Measurements from ENCODE around the gene NFIA. TPM values are rescaled to one million over a fixed set of nuclear protein-coding genes. Genes with fewer than 3 reads are reported as not detected.

NFIA gene
- total and polyA plus RNA-seq, 5 experiments from 2014 or later = 6.3 to 7.8 (median 7.4) TPM

GRCh38 chr1:61156576-61157467 lies 74.5 kb downstream of the NFIA start:
- Mint-ChIP-seq H3K4me3 (peak overlapping the region in 4 of 10 donors; percentile 1 to 42 (median 36)), H3K27ac (peak overlapping the region in 2 of 10 donors; percentile 14 to 17)

DNA sequence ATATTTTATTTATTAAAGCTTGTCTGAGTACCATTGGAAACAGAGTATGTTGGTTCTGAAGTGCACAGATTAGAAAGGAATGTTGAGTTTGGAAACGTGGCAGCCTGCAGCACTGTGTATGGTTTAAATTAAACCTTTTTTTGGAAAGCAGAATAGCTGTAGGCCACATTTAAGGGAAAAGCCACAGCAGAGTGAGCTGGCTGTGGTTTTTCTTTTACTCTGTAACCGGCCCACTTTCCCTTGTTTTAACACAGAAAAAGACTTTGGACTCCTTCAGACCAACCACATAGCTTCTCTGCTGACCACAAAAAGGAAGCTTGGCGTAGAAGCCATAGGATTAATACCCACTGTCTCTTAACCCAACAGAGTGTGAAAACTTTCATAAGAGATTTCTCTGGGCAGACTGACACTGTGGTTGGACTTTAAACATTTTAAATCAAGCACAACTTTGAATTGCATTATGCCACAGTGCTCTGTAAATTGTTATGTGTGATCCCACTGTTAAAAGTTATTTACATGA lies 75.2 kb downstream of the NFIA start:
- peak overlapping the region in 1 of 10 donors; percentile 14 for H3K27ac Mint-ChIP-seq
- peaks cover 5 to 25% (median 23%) of the 10 kb centered on the region in 4 donors for H3K4me1 Mint-ChIP-seq
- peak in 1 of 2 donors; percentile 40 for ATAC-seq
- DNase-seq = peak in 1 of 10 donors; percentile 2
- no peaks in the 10 kb centered on the region for H3K9me3 Mint-ChIP-seq
- H3K4me3 Mint-ChIP-seq = peak overlapping the region in 3 of 10 donors; percentile 1 to 42 (median 36)
- peaks cover 0 to 2% (median 0%) of the 10 kb centered on the region in 5 donors for H3K27me3 Mint-ChIP-seq
- H3K36me3 Mint-ChIP-seq = peaks cover 0 to 11% (median 8%) of the 10 kb centered on the region in 3 donors
- POLR2A ChIA-PET = no interaction called here

More at GRCh38 chr1:61156576-61157467, 74.5 kb downstream of the NFIA start:
- POLR2A ChIA-PET = interaction anchor here (0.6 kb wide), 1 partner anchor 72 kb away, joined by 4 read pairs; no protein-coding TSS in a partner anchor
- peaks cover 0 to 2% (median 0%) of the 10 kb centered on the region in 5 donors for H3K27me3 Mint-ChIP-seq
- peaks cover 5 to 25% (median 23%) of the 10 kb centered on the region in 4 donors for H3K4me1 Mint-ChIP-seq
- peaks cover 0 to 11% (median 8%) of the 10 kb centered on the region in 3 donors for H3K36me3 Mint-ChIP-seq
- DNase-seq (no peak), ATAC-seq (no peak)
- H3K9me3 Mint-ChIP-seq = no peaks in the 10 kb centered on the region

GRCh38 chr1:61158591-61158990 lies 76.2 kb downstream of the NFIA start:
- POLR2A ChIA-PET = no interaction called here

GRCh38 chr1:61160526-61160925 lies 78.2 kb downstream of the NFIA start:
- Mint-ChIP-seq H3K27me3 (peaks cover 0 to 3% (median 0%) of the 10 kb centered on the region in 5 donors), H3K4me3 (no peak overlapping the region), H3K36me3 (peaks cover 0 to 11% (median 8%) of the 10 kb centered on the region in 3 donors), H3K27ac (no peak overlapping the region), H3K9me3 (no peaks in the 10 kb centered on the region), H3K4me1 (peaks cover 5 to 25% (median 23%) of the 10 kb centered on the region in 4 donors)
- POLR2A ChIA-PET = no interaction called here
- ATAC-seq = no peak
- DNase-seq = no peak

More at GRCh38 chr1:61158591-61158990, 76.2 kb downstream of the NFIA start:
- Mint-ChIP-seq H3K4me3 (no peak overlapping the region), H3K27me3 (peaks cover 0 to 2% (median 0%) of the 10 kb centered on the region in 5 donors), H3K27ac (no peak overlapping the region), H3K4me1 (peaks cover 5 to 25% (median 23%) of the 10 kb centered on the region in 4 donors), H3K36me3 (peaks cover 0 to 11% (median 8%) of the 10 kb centered on the region in 3 donors), H3K9me3 (no peaks in the 10 kb centered on the region)
- ATAC-seq = no peak
- DNase-seq = no peak

DNA sequence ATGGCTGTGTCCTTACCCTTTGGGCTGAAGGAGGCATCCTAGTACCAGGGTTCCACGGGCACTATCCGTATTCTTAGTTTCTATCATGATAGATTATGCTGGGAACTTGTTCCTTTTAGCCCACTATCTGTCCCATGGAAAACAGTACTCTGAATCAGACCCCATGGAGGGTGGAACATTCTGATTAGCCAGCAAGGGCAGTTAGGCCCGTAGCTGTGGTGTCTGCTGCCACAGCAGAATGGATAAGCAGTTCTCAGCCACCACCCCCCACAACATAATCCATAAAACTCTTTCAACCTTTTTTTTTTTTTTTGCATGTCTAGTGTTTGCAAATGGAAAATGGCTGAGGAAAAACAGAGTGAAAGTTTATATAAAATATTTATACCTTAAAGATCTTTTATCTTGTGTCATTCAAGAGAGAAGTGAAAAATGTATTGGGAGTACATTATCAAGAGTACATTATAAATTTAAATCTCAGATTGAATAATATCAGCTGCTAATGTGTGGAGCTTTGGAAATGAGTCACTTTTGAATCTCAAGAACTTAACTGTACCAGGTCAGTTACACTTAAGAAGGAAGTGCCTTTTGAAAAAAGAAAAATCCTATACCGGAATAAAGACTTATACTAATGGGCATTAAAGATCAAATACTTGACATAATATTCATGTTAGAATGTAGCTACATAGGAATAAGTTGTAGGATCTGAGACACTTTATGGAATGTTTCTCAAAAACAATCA lies 80.3 kb downstream of the NFIA start:
- H3K4me1 Mint-ChIP-seq = peaks cover 1 to 12% (median 11%) of the 10 kb centered on the region in 4 donors
- H3K36me3 Mint-ChIP-seq = peaks cover 0 to 11% (median 8%) of the 10 kb centered on the region in 3 donors
- no peak for ATAC-seq
- DNase-seq = no peak
- no peaks in the 10 kb centered on the region for H3K9me3 Mint-ChIP-seq
- peaks cover 0 to 2% (median 0%) of the 10 kb centered on the region in 5 donors for H3K27me3 Mint-ChIP-seq
- no peak overlapping the region for H3K27ac Mint-ChIP-seq
- POLR2A ChIA-PET = no interaction called here
- no peak overlapping the region for H3K4me3 Mint-ChIP-seq

GRCh38 chr1:61163355-61163754 lies 81.0 kb downstream of the NFIA start:
- H3K9me3 Mint-ChIP-seq = no peaks in the 10 kb centered on the region
- H3K27ac Mint-ChIP-seq = no peak overlapping the region
- H3K27me3 Mint-ChIP-seq = peaks cover 0 to 2% (median 0%) of the 10 kb centered on the region in 5 donors
- H3K36me3 Mint-ChIP-seq = peaks cover 0 to 11% (median 8%) of the 10 kb centered on the region in 3 donors
- POLR2A ChIA-PET = no interaction called here
- H3K4me3 Mint-ChIP-seq = no peak overlapping the region
- no peak for DNase-seq
- ATAC-seq = no peak
- H3K4me1 Mint-ChIP-seq = peaks cover 0 to 6% (median 6%) of the 10 kb centered on the region in 4 donors

- no peaks in the 10 kb centered on the region for H3K9me3 Mint-ChIP-seq
- no peak for ATAC-seq
- no peak overlapping the region for H3K27ac Mint-ChIP-seq
- no peak for DNase-seq
- POLR2A ChIA-PET = no interaction called here
- H3K4me3 Mint-ChIP-seq = no peak overlapping the region
- H3K27me3 Mint-ChIP-seq = peaks cover 0 to 4% (median 0%) of the 10 kb centered on the region in 5 donors
- H3K4me1 Mint-ChIP-seq = no peaks in the 10 kb centered on the region
- H3K36me3 Mint-ChIP-seq = peaks cover 0 to 9% (median 6%) of the 10 kb centered on the region in 3 donors
These were observed 83.0 kb downstream of the NFIA start for GRCh38 chr1:61165402-61165801.

- no peaks in the 10 kb centered on the region for H3K36me3 Mint-ChIP-seq
- H3K9me3 Mint-ChIP-seq = no peaks in the 10 kb centered on the region
- DNase-seq = no peak
- H3K27me3 Mint-ChIP-seq = peaks cover 0 to 5% (median 0%) of the 10 kb centered on the region in 5 donors
- no peaks in the 10 kb centered on the region for H3K4me1 Mint-ChIP-seq
- no peak overlapping the region for H3K4me3 Mint-ChIP-seq
- ATAC-seq = no peak
- POLR2A ChIA-PET = no interaction called here
- no peak overlapping the region for H3K27ac Mint-ChIP-seq
These were observed 84.9 kb downstream of the NFIA start for GRCh38 chr1:61167309-61167708.

DNA sequence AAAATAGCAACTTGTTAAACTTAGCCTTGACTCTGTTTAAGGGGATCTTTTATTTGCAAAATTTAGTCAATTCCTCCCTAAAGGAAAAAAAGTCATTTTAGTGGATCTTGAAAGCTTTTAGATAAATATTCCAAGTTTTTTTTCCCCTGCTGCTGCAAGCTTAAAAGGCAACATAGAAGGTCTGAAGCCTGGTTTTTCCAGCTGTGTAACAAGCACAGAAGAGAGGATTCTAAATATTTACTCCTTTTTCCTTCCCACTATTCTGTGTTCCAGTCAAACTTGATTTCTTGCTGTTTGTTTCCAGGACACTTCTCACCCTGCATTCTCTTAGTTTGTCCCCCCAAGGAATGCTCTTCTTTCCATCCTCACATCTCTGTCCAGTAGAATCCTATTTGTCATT lies 86.7 kb downstream of the NFIA start:
- no peak overlapping the region for H3K27ac Mint-ChIP-seq
- H3K9me3 Mint-ChIP-seq = no peaks in the 10 kb centered on the region
- H3K27me3 Mint-ChIP-seq = peaks cover 0 to 5% (median 0%) of the 10 kb centered on the region in 5 donors
- H3K4me3 Mint-ChIP-seq = no peak overlapping the region
- no peak for DNase-seq
- no peaks in the 10 kb centered on the region for H3K4me1 Mint-ChIP-seq
- H3K36me3 Mint-ChIP-seq = peaks cover 0 to 2% (median 0%) of the 10 kb centered on the region in 3 donors
- POLR2A ChIA-PET = no interaction called here
- no peak for ATAC-seq

- ATAC-seq = no peak
- Mint-ChIP-seq H3K9me3 (no peaks in the 10 kb centered on the region), H3K27ac (peak overlapping the region in 1 of 10 donors; percentile 37), H3K36me3 (peaks cover 0 to 4% (median 0%) of the 10 kb centered on the region in 3 donors), H3K27me3 (peaks cover 0 to 5% (median 0%) of the 10 kb centered on the region in 5 donors), H3K4me1 (no peaks in the 10 kb centered on the region), H3K4me3 (no peak overlapping the region)
- POLR2A ChIA-PET = no interaction called here
- no peak for DNase-seq
These were observed 87.3 kb downstream of the NFIA start for GRCh38 chr1:61169634-61170033.

- no peaks in the 10 kb centered on the region for H3K9me3 Mint-ChIP-seq
- peaks cover 0 to 5% (median 2%) of the 10 kb centered on the region in 5 donors for H3K27me3 Mint-ChIP-seq
- peaks cover 0 to 1% (median under 1%) of the 10 kb centered on the region in 4 donors for H3K4me1 Mint-ChIP-seq
- ATAC-seq (no peak), DNase-seq (no peak)
- POLR2A ChIA-PET = interaction anchor here (0.6 kb wide), 1 partner anchor 695 kb away, joined by 3 read pairs; no protein-coding TSS in a partner anchor
- no peak overlapping the region for H3K27ac Mint-ChIP-seq
- H3K36me3 Mint-ChIP-seq = peaks cover 0 to 4% (median 0%) of the 10 kb centered on the region in 3 donors
- no peak overlapping the region for H3K4me3 Mint-ChIP-seq
These were observed 88.2 kb downstream of the NFIA start for GRCh38 chr1:61170328-61171238.

Data from naive thymus-derived CD8-positive, alpha-beta T cell (primary cell).